Upper lobe of right lung (tissue), 1 donor: ENCODE results near the gene TTC14. TPM values are rescaled to one million over a fixed set of nuclear protein-coding genes. Genes with fewer than 3 reads are reported as not detected.
"Not testable (repeated sequence)": the region's sequence is repeated elsewhere in the genome, so short reads cannot be mapped to it uniquely, and the experiment has no call there.

Source experiments
- ATAC-seq: fragments of 200-7000 bp; cut with Tn5 transposase; one replicate; pipeline ENCODE4 v1.9.1; 2020; ENCODE audit warnings: mild to moderate bottlenecking, moderate library complexity
- DNase-seq: peaks from one replicate; pipeline ENCODE4 v3.0.0-alpha.2; 2020
- H3K27ac ChIP-seq: fragments of 200-600 bp; one replicate; pipeline ENCODE4 v1.8.0; 2022
- H3K27me3 ChIP-seq: fragments of 200-600 bp; one replicate; pipeline ENCODE4 v1.8.0; 2022; ENCODE audit warnings: mild to moderate bottlenecking
- H3K36me3 ChIP-seq: fragments of 200-600 bp; one replicate; pipeline ENCODE4 v1.8.0; 2022
- H3K4me1 ChIP-seq: fragments of 200-600 bp; one replicate; pipeline ENCODE4 v1.8.0; 2022
- H3K4me3 ChIP-seq: fragments of 200-600 bp; one replicate; pipeline ENCODE4 v1.8.0; 2022; ENCODE audit warnings: mild to moderate bottlenecking
- H3K9me3 ChIP-seq: fragments of 200-600 bp; one replicate; pipeline ENCODE4 v1.8.0; 2022
- intact Hi-C: fragments of 100-400 bp; cut with DNase I; formaldehyde crosslinking; loops from one replicate; pipeline ENCODE4 v1.11.0; 2022
- total RNA-seq: library from RNA; stranded (reverse); fragmentation: NEBNext Ultra II Directional; extraction: Animal tissue kit (Norgen Biotek cat#: 25700); gene quantifications from one replicate; pipeline ENCODE4 v1.2.1, GENCODE V29; 2021
- TF ChIP-seq, protein P1 (sequence below): fragments of 200-600 bp; IDR thresholded peaks from one replicate; pipeline ENCODE4 v1.8.0; 2022; ENCODE audit warnings: antibody characterized with exemption
- donor health status: DM: no; HTN: yes; CAD: no; lungs with severe emphysema.

The TTC14 gene
- total RNA-seq, 1 donor from 2014 or later, result 48.3 TPM

DNA sequence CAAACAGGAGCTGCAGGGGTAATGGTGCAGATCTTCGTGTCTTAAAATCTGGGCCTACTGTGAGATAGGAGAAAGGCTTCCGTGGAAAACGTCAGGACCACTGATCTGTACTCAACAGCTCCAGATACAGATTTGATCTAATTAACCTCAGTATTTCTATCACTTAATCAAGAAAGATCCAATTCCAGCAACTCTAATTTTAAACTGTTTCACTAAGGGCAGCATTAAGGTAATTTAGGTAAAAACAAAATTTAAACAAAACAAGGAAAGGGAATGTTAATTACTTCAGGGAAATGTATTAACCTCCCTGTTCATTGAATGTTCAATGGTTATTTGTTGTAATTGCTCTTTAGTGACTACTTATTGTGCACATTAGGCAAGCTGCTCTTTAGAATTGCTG, 26.4 kb upstream of the TTC14 start:
- no peak for DNase-seq
- no peaks in the 10 kb centered on the region for H3K9me3 ChIP-seq
- no peak overlapping the region for H3K27ac ChIP-seq
- H3K4me3 ChIP-seq, result no peak overlapping the region
- no peaks in the 10 kb centered on the region for H3K4me1 ChIP-seq
- no peaks in the 10 kb centered on the region for H3K27me3 ChIP-seq
- no peaks in the 10 kb centered on the region for H3K36me3 ChIP-seq
- no peak for ATAC-seq
- TF ChIP-seq, protein P1, sequence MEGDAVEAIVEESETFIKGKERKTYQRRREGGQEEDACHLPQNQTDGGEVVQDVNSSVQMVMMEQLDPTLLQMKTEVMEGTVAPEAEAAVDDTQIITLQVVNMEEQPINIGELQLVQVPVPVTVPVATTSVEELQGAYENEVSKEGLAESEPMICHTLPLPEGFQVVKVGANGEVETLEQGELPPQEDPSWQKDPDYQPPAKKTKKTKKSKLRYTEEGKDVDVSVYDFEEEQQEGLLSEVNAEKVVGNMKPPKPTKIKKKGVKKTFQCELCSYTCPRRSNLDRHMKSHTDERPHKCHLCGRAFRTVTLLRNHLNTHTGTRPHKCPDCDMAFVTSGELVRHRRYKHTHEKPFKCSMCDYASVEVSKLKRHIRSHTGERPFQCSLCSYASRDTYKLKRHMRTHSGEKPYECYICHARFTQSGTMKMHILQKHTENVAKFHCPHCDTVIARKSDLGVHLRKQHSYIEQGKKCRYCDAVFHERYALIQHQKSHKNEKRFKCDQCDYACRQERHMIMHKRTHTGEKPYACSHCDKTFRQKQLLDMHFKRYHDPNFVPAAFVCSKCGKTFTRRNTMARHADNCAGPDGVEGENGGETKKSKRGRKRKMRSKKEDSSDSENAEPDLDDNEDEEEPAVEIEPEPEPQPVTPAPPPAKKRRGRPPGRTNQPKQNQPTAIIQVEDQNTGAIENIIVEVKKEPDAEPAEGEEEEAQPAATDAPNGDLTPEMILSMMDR, result no peak
- intact Hi-C loops, result no loop called here

DNA sequence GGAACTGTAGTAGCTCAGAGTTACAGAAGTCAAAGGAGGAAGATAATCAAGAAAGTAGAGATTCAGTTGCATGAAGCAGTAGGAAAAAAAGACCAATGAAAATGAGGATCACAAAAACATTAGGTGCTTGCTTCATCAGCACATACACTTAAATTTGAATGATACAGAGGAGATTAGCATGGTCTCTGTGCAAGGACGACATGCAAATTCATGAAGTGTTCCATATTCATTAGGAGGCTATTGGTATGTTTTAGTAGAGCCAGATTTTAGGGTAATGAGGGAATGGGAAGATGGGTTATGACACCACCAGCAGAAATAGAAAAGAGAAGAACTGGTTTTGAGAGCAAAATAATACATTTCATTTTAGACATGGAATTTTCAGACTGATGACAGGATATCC, 21.0 kb upstream of the TTC14 start:
- peaks cover 9% of the 10 kb centered on the region for H3K27me3 ChIP-seq
- ATAC-seq (no peak), DNase-seq (no peak)
- H3K36me3 ChIP-seq, result no peaks in the 10 kb centered on the region
- no peaks in the 10 kb centered on the region for H3K9me3 ChIP-seq
- intact Hi-C loops, result no loop called here
- TF ChIP-seq, protein P1, result no peak
- no peak overlapping the region for H3K4me3 ChIP-seq
- no peak overlapping the region for H3K27ac ChIP-seq
- H3K4me1 ChIP-seq, result no peaks in the 10 kb centered on the region

DNA sequence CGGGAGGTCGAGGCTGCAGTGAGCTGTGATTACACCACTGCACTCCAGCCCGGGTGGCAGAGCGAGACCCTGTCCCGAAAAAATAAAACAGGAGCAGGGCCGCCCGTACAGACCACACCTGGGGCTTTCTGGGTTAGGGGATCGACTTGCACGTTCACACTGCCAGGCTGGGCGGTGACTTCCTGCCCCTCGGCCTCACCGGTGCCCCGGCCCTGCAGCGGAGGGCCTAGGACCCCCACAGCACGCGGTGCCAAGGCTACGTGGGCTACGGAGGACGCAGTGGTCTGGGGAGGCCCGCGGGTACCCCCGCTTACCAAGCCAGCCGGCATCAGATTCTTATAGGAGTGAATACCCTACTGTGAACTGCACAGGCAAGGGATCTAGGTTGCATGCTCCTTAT, 11.6 kb upstream of the TTC14 start:
- Histone ChIP-seq H3K27me3 (peaks cover 10% of the 10 kb centered on the region), H3K36me3 (no peaks in the 10 kb centered on the region), H3K9me3 (no peaks in the 10 kb centered on the region), H3K4me3 (no peak overlapping the region), H3K4me1 (no peaks in the 10 kb centered on the region), H3K27ac (no peak overlapping the region)
- ATAC-seq (peak; percentile 38), DNase-seq (no peak)
- intact Hi-C loops, result no loop called here
- TF ChIP-seq, protein P1, result no peak

DNA sequence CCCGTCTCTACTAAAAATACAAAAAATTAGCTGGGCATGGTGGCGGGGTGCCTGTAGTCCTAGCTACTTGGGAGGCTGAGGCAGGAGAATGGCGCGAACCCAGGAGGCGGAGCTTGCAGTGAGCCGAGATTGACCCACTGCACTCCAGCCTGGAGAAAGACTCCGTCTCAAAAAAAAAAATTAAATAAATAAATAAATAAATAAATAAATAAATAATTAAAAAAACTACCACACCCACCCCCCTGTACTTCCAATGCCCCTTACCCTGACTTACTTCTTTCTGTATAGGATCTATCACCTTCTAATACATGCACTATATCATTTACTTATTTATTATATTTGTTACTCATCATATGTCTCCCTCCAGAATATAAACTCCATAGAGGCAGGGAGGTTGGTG, 8.3 kb upstream of the TTC14 start:
- DNase-seq, H3K27ac ChIP-seq, H3K4me1 ChIP-seq, intact Hi-C loops, H3K36me3 ChIP-seq, ATAC-seq, H3K9me3 ChIP-seq, H3K4me3 ChIP-seq: not testable (repeated sequence)
- H3K27me3 ChIP-seq, result peaks cover 16% of the 10 kb centered on the region

DNA sequence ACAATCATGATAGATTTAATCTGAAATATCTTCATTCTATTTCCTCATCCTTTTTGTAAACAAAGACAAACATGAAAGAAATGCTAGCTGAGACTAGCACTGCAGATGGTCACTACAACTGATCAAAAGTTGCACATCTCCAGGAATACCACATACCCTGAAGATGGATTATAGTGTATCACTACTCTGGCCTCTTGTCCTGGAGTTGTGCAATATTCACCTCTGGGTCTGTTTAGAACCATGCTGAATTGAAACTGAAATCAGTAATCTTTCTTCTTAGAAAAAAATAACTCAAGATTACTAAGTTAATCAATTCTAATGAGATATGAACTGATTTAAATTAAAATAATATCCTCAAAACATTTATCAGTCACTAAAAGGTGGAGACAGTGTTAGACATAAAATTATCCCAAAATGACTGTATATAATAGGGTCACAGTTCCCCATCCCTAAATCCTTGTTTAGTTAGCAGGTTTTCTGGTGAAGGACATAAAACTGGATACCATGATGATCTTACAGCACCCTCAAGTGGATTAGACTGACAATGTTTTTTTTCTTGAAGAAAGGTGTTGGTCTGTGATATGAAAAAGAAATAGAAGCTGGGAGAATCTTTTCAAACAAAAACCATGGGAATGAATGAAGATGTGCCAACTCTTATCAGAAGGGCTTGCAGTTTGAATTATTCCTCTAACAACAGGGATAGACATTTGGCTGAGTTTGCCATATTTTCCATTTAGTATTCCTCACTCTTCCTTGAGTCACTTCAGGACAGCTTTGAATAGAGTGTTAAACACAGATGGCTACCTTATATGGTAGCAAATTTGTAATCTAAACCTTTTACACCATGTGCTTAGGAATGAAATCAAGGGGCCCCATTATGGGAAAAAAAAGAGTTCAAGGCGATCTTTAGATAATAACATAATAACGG, 7.1 kb upstream of the TTC14 start:
- peaks cover 16% of the 10 kb centered on the region for H3K27me3 ChIP-seq
- TF ChIP-seq, protein P1, result peak; percentile 8
- ATAC-seq (no peak), DNase-seq (no peak)
- no peaks in the 10 kb centered on the region for H3K4me1 ChIP-seq
- no peaks in the 10 kb centered on the region for H3K9me3 ChIP-seq
- no peak overlapping the region for H3K27ac ChIP-seq
- no peak overlapping the region for H3K4me3 ChIP-seq
- no peaks in the 10 kb centered on the region for H3K36me3 ChIP-seq
- intact Hi-C loops, result no loop called here

DNA sequence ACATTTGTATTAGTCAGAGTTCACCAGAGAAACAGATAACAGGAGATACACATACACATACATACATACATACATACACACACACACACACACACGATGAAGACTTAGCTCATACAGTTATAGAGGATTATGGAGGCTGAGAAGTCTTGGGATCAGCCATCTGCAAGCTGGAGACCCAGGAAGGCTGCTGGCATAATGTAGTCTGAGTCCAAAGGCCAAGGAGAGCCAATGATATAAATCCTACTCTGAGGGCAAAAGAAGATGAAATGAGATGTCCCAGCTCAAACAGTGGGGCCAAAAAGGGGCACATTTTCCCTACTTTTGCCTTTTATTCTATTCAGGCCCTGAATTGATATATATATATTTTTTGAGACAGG, 6.4 kb upstream of the TTC14 start:
- intact Hi-C loops, result no loop called here
- Histone ChIP-seq H3K27me3 (peaks cover 16% of the 10 kb centered on the region), H3K27ac (no peak overlapping the region), H3K36me3 (no peaks in the 10 kb centered on the region), H3K4me3 (no peak overlapping the region), H3K9me3 (no peaks in the 10 kb centered on the region), H3K4me1 (no peaks in the 10 kb centered on the region)
- ATAC-seq (no peak), DNase-seq (no peak)
- TF ChIP-seq, protein P1, result no peak
